Progenitor cell of endocrine pancreas (in vitro differentiated cells): ENCODE measurements around the gene SERPIND1. TPM values are rescaled to one million over a fixed set of nuclear protein-coding genes. Genes with fewer than 3 reads are reported as not detected.
"Not testable (repeated sequence)": the region's sequence is repeated elsewhere in the genome, so short reads cannot be mapped to it uniquely, and the experiment has no call there.

Experiments used
- DNase-seq: peaks from one replicate; pipeline ENCODE4 v3.0.0; 2021; ENCODE audit warnings: low spot score; ENCODE audit not compliant: unreplicated experiment
- H3K27ac Mint-ChIP-seq: 2 replicates; pipeline ENCODE4 v1.8.0; 2021; ENCODE audit warnings: mild to moderate bottlenecking, moderate library complexity, mixed read lengths
- H3K27me3 Mint-ChIP-seq: 2 replicates; pipeline ENCODE4 v1.8.0; 2021; ENCODE audit warnings: mixed read lengths
- H3K36me3 Mint-ChIP-seq: 2 replicates; pipeline ENCODE4 v1.8.0; 2022; ENCODE audit warnings: mixed read lengths; ENCODE audit not compliant: insufficient read depth
- H3K4me1 Mint-ChIP-seq: 2 replicates; pipeline ENCODE4 v1.8.0; 2021; ENCODE audit warnings: low read depth, mixed read lengths
- H3K4me3 Mint-ChIP-seq: 2 replicates; pipeline ENCODE4 v1.8.0; 2021; ENCODE audit warnings: low read depth, mild to moderate bottlenecking, moderate library complexity, mixed read lengths
- H3K9me3 Mint-ChIP-seq: 2 replicates; pipeline ENCODE4 v1.8.0; 2021; ENCODE audit warnings: low read depth, mixed read lengths
- CTCF ChIP-seq: fragments of 200-600 bp; sonication (generic); IDR thresholded peaks from one replicate; pipeline ENCODE4 v1.5.0; 2021; ENCODE audit warnings: antibody characterized with exemption, mild to moderate bottlenecking; ENCODE audit not compliant: unreplicated experiment
- total RNA-seq: library from RNA; stranded (reverse); gene quantifications from 2 replicates; pipeline ENCODE4 v1.2.1, GENCODE V29; 2021

Gene SERPIND1
- total RNA-seq, 1 donor from 2014 or later: 0.74 TPM

GRCh38 chr22:20763630-20764470 lies 10.1 kb upstream of the SERPIND1 start:
- Mint-ChIP-seq H3K27me3 (no peaks in the 10 kb centered on the region), H3K36me3 (peaks cover 17% of the 10 kb centered on the region), H3K4me3 (no peak overlapping the region), H3K4me1 (no peaks in the 10 kb centered on the region), H3K9me3 (no peaks in the 10 kb centered on the region), H3K27ac (no peak overlapping the region)
- TF ChIP-seq CTCF: no peak
- no peak for DNase-seq

DNA sequence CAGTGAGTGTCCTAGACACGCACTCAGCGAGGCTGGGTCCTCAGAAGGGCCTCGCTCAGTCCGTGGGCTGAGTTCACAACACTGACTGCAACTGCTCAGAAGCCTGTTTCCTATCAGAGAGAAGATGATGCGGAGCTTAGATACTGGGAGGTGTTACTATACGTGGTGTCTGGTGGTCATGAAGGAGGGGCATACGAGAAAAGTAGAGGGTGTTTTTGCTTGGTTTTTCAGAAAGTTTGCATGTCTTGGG lies 9.5 kb upstream of the SERPIND1 start:
- Mint-ChIP-seq H3K4me1 (no peaks in the 10 kb centered on the region), H3K9me3 (no peaks in the 10 kb centered on the region), H3K27me3 (no peaks in the 10 kb centered on the region), H3K27ac (no peak overlapping the region), H3K36me3 (peaks cover 17% of the 10 kb centered on the region), H3K4me3 (no peak overlapping the region)
- TF ChIP-seq CTCF: no peak
- no peak for DNase-seq

DNA sequence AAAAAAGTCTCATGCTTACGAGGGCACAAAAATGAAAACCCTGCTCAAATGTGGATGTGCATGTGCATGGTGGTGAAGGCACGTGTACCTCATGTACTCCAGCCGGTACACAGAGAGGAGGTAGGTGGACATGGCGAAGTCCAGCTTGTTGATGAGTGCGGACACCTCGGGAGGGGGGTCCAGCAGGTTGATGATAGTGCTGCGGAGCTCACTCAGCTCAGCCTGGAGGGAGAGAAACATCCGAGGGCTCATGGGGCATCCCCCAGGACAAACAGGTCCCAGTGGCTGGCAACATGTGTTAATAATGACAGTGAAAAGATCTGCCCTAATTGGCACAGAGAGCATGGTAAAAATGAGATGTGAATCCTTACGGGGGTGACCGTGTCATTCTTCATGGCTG lies 9.2 kb upstream of the SERPIND1 start:
- H3K36me3 Mint-ChIP-seq: peaks cover 17% of the 10 kb centered on the region
- H3K9me3 Mint-ChIP-seq: no peaks in the 10 kb centered on the region
- DNase-seq: no peak
- no peak overlapping the region for H3K27ac Mint-ChIP-seq
- H3K4me3 Mint-ChIP-seq: no peak overlapping the region
- TF ChIP-seq CTCF: no peak
- no peaks in the 10 kb centered on the region for H3K4me1 Mint-ChIP-seq
- H3K27me3 Mint-ChIP-seq: no peaks in the 10 kb centered on the region

DNA sequence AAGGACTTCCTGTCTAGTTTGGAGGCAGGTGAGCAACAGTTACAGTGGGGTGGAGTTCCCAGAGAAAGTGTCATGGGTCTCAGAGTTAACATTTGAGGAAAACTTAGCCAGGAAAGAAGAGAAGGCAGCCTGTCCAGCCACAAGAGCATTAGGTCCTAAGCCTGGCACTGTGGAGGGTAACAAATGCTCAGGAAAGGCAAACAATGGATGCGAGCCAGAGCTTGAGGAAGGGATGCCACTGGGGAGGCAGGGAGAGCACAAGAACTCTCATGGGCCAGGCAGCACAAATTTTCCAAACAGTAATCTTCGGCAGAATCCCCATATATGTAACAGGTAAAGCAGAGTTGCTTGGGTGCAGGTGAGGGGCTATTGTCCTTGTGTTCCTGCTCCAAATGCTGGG lies 8.0 kb upstream of the SERPIND1 start:
- Mint-ChIP-seq H3K4me1 (no peaks in the 10 kb centered on the region), H3K27ac (no peak overlapping the region), H3K9me3 (no peaks in the 10 kb centered on the region), H3K27me3 (no peaks in the 10 kb centered on the region), H3K4me3 (no peak overlapping the region), H3K36me3 (peaks cover 18% of the 10 kb centered on the region)
- no peak for TF ChIP-seq CTCF
- no peak for DNase-seq

DNA sequence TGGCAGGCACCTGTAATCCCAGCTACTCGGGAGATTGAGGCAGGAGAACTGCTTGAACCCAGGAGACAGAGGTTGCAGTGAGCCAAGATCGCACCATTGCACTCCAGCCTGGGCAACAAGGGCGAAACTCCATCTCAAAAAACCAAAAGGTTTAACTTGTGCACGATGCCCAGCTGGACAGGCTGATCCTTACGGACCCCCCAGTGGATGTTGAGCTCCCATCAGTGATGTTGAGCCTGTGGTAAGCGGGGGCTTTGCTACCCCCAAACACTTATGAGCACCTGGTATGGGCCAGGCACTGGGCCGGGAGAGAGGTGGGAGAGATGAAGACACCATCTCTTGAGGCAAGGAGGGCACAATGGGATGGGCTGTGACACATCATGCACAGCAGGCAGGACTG lies 7.4 kb upstream of the SERPIND1 start:
- Mint-ChIP-seq H3K4me1 (no peaks in the 10 kb centered on the region), H3K4me3 (no peak overlapping the region), H3K27ac (no peak overlapping the region), H3K9me3 (no peaks in the 10 kb centered on the region), H3K27me3 (no peaks in the 10 kb centered on the region), H3K36me3 (peaks cover 18% of the 10 kb centered on the region)
- no peak for TF ChIP-seq CTCF
- no peak for DNase-seq

DNA sequence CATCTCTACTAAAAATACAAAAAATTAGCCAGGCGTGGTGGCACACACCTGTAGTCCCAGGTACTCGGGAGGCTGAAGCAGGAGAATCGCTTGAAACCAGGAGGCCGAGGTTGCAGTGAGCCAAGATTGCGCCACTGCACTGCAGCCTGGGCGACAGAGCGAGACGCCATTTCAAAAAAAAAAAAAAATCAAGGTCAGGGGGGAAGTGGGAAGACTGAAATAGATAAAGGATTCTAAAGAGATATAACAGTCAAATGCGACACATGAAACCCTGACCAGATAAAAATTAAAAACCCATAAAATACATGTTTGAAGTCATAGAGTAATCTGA lies 4.5 kb upstream of the SERPIND1 start:
- H3K9me3 Mint-ChIP-seq, H3K27me3 Mint-ChIP-seq, H3K27ac Mint-ChIP-seq, H3K4me3 Mint-ChIP-seq, H3K4me1 Mint-ChIP-seq, DNase-seq, H3K36me3 Mint-ChIP-seq: not testable (repeated sequence)
